Progenitor cell of endocrine pancreas (in vitro differentiated cells): ENCODE measurements around the gene GRAMD4. TPM values are rescaled to one million over a fixed set of nuclear protein-coding genes. Genes with fewer than 3 reads are reported as not detected.
A peak's percentile ranks its signal among the peaks of the same experiment; 100 is the strongest.

ENCODE experiments used
- DNase-seq: peaks from one replicate; pipeline ENCODE4 v3.0.0; 2021; ENCODE audit warnings: low spot score; ENCODE audit not compliant: unreplicated experiment
- H3K27ac Mint-ChIP-seq: 2 replicates; pipeline ENCODE4 v1.8.0; 2021; ENCODE audit warnings: mild to moderate bottlenecking, moderate library complexity, mixed read lengths
- H3K27me3 Mint-ChIP-seq: 2 replicates; pipeline ENCODE4 v1.8.0; 2021; ENCODE audit warnings: mixed read lengths
- H3K36me3 Mint-ChIP-seq: 2 replicates; pipeline ENCODE4 v1.8.0; 2022; ENCODE audit warnings: mixed read lengths; ENCODE audit not compliant: insufficient read depth
- H3K4me1 Mint-ChIP-seq: 2 replicates; pipeline ENCODE4 v1.8.0; 2021; ENCODE audit warnings: low read depth, mixed read lengths
- H3K4me3 Mint-ChIP-seq: 2 replicates; pipeline ENCODE4 v1.8.0; 2021; ENCODE audit warnings: low read depth, mild to moderate bottlenecking, moderate library complexity, mixed read lengths
- H3K9me3 Mint-ChIP-seq: 2 replicates; pipeline ENCODE4 v1.8.0; 2021; ENCODE audit warnings: low read depth, mixed read lengths
- total RNA-seq: library from RNA; stranded (reverse); gene quantifications from 2 replicates; pipeline ENCODE4 v1.2.1, GENCODE V29; 2021
- TF ChIP-seq, protein P1 (sequence below): fragments of 200-600 bp; sonication (generic); IDR thresholded peaks from one replicate; pipeline ENCODE4 v1.5.0; 2021; ENCODE audit warnings: antibody characterized with exemption, mild to moderate bottlenecking; ENCODE audit not compliant: unreplicated experiment

The GRAMD4 gene
- total RNA-seq, 1 donor from 2014 or later = 68.8 TPM

DNA sequence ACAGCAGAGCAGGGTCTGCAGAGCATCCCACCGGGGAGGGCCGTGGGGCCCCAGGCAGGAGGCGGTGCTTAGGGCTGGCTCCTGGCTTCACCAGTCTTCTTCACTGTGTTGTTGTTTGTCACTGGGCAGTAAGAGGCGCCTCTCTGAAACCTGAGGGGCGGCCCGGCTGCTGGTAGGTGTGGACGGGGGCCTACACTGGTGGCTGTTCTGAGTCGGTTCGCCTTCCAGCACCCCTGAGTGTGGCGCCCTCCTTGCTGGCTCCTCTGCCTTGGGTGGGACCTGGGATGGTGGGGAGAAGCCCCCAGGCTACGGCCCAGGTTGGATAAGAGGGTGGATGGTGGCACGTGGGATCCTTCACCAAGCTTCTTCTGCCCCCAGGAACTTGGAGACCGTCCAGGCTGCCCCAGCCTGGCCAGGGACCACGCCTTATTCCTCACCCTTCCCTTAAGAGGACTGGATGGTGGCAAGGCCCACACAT is 10.4 kb upstream of the GRAMD4 start:
- Mint-ChIP-seq H3K27ac (peak overlapping the region; percentile 92), H3K36me3 (no peaks in the 10 kb centered on the region), H3K27me3 (no peaks in the 10 kb centered on the region), H3K9me3 (peaks cover 3% of the 10 kb centered on the region), H3K4me3 (no peak overlapping the region), H3K4me1 (peaks cover 28% of the 10 kb centered on the region)
- DNase-seq = no peak
- TF ChIP-seq, protein P1, sequence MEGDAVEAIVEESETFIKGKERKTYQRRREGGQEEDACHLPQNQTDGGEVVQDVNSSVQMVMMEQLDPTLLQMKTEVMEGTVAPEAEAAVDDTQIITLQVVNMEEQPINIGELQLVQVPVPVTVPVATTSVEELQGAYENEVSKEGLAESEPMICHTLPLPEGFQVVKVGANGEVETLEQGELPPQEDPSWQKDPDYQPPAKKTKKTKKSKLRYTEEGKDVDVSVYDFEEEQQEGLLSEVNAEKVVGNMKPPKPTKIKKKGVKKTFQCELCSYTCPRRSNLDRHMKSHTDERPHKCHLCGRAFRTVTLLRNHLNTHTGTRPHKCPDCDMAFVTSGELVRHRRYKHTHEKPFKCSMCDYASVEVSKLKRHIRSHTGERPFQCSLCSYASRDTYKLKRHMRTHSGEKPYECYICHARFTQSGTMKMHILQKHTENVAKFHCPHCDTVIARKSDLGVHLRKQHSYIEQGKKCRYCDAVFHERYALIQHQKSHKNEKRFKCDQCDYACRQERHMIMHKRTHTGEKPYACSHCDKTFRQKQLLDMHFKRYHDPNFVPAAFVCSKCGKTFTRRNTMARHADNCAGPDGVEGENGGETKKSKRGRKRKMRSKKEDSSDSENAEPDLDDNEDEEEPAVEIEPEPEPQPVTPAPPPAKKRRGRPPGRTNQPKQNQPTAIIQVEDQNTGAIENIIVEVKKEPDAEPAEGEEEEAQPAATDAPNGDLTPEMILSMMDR = no peak

GRCh38 chr22:46610356-46610755 is 9.8 kb upstream of the GRAMD4 start:
- H3K9me3 Mint-ChIP-seq = peaks cover under 1% of the 10 kb centered on the region
- TF ChIP-seq, protein P1 = no peak
- H3K27me3 Mint-ChIP-seq = no peaks in the 10 kb centered on the region
- peaks cover 28% of the 10 kb centered on the region for H3K4me1 Mint-ChIP-seq
- H3K4me3 Mint-ChIP-seq = no peak overlapping the region
- H3K27ac Mint-ChIP-seq = peak overlapping the region; percentile 92
- no peaks in the 10 kb centered on the region for H3K36me3 Mint-ChIP-seq
- DNase-seq = no peak

DNA sequence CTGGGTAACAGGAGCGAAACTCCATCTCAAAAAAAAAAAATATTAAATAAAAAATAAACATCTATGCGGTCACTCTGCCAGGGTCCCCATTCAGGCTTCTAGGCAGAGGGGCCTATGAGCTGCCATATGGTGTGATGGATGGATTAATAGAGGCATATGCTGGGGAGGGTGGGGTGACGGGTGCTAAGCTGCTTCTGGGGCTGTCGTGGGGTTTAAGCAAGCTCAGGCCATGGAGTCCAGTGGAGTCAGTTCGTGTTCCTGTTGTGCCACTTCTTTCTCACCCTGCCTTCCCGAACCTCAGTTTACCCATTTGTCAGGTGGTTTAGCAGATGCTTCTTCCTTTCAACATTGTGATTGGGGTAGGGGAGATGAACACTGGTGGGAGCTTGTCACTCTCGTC is 9.0 kb upstream of the GRAMD4 start:
- peaks cover 28% of the 10 kb centered on the region for H3K4me1 Mint-ChIP-seq
- no peak overlapping the region for H3K4me3 Mint-ChIP-seq
- no peaks in the 10 kb centered on the region for H3K27me3 Mint-ChIP-seq
- no peak for DNase-seq
- H3K36me3 Mint-ChIP-seq = no peaks in the 10 kb centered on the region
- TF ChIP-seq, protein P1 = no peak
- no peak overlapping the region for H3K27ac Mint-ChIP-seq
- no peaks in the 10 kb centered on the region for H3K9me3 Mint-ChIP-seq

GRCh38 chr22:46612341-46612903 is 7.8 kb upstream of the GRAMD4 start:
- no peak for DNase-seq
- Mint-ChIP-seq H3K27me3 (no peaks in the 10 kb centered on the region), H3K36me3 (no peaks in the 10 kb centered on the region), H3K4me3 (no peak overlapping the region), H3K4me1 (peaks cover 28% of the 10 kb centered on the region), H3K9me3 (no peaks in the 10 kb centered on the region), H3K27ac (no peak overlapping the region)
- TF ChIP-seq, protein P1 = no peak

- H3K36me3 Mint-ChIP-seq = no peaks in the 10 kb centered on the region
- H3K27me3 Mint-ChIP-seq = no peaks in the 10 kb centered on the region
- DNase-seq = no peak
- peak overlapping the region; percentile 20 for H3K27ac Mint-ChIP-seq
- peaks cover 28% of the 10 kb centered on the region for H3K4me1 Mint-ChIP-seq
- no peak overlapping the region for H3K4me3 Mint-ChIP-seq
- H3K9me3 Mint-ChIP-seq = no peaks in the 10 kb centered on the region
- TF ChIP-seq, protein P1 = no peak
These were observed 7.1 kb upstream of the GRAMD4 start for GRCh38 chr22:46612904-46613605.
